Limb (tissue), 2 donors: ENCODE results near the gene AIMP2.
"Not testable (repeated sequence)": the region's sequence is repeated elsewhere in the genome, so short reads cannot be mapped to it uniquely, and the experiment has no call there.

Source experiments
- DNase-seq, 2 donors: peaks; one replicate each; pipeline ENCODE4 v3.0.0-alpha.2; 2016; ENCODE audit errors: extremely low spot score in 2 of 2

AIMP2 gene

DNA sequence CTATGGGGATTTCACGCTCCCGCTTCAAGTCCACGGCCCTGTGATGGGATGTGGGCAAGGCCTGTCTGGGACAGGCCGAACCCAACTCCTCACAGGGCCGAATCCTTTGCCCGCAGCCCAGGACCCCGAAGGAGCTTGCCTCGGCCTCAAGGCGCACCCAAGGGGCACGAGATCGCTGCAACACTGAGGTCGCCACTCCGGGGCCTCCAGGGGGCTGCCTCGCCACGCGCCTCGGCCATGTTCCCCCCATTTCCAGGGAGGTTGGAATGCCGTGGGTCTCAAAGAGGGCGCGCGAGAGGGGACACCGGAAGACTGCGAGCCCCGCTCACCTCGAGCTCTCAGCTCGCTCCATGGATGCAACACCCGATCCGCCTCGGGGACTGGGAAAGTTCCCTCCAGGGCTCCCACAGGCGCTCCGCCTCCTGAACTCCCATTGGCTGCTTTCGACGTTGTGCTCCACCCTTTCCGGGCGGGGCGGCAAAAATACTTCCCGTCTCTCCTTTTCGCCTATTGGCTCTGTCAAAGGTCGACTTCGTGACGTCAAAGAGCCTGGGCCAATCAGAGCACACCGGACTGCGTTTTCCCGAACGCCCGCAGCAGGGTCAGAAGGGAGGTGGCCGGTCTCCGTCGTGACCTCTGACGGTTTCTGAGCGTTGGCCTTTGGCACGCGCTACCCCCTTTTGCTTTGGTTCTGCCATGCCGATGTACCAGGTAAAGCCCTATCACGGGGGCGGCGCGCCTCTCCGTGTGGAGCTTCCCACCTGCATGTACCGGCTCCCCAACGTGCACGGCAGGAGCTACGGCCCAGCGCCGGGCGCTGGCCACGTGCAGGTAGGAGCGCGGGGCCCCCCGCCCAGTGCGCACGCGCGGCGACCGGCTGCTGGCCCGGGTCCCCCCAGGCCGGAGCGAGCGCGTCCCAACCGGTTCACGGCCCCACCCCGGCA, at the start of gene AIMP2, which contains the start of gene PMS2:
AIMP2 (plus strand) TSS at position 605 of the 944 bp plus-strand sequence; CDS start at position 697, 92 bp downstream.
PMS2 (minus strand) TSS at position 382 of the 944 bp plus-strand sequence; CDS start at position 352, 30 bp downstream.
- peak; percentile 96 to 97 for DNase-seq

DNA sequence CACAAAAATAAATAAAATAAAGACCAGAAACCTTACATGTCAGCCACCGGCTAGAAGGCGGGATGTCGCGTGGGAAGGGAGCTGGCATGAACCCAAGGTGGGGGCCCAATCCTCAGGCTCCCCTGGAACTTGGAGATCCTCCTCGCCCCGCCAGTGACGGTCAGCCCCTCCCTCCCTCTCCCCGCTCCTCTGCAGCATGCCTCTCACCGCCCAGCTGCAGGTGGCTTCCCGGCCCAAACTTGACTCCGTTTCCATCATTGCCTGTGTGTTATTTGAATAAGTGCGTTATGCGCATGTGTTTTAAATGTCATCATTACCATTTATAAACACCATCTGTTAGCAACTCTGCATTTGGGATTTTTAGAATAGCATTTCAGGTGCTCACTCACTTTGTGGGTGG, 45.9 kb upstream of the AIMP2 start:
- DNase-seq, result not testable (repeated sequence)

DNA sequence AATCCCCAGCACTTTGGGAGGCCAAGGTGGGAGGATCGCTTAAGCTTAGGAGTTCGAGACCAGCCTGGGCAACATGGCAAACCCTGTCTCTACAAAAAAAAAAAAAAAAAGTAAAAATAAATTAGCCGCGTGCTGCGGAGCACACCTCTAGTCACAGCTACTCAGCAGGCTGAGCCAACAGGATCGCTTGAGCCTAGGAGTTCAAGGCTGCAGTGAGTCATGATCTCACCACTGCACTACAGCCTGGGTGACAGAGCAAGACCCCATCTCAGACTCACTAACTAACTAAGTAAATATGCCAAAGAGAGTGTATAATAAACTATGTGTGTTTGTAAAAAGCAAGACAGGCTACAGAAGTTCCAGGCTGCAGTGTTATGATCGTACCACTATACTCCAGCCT, 45.3 kb upstream of the AIMP2 start:
- not testable (repeated sequence) for DNase-seq

DNA sequence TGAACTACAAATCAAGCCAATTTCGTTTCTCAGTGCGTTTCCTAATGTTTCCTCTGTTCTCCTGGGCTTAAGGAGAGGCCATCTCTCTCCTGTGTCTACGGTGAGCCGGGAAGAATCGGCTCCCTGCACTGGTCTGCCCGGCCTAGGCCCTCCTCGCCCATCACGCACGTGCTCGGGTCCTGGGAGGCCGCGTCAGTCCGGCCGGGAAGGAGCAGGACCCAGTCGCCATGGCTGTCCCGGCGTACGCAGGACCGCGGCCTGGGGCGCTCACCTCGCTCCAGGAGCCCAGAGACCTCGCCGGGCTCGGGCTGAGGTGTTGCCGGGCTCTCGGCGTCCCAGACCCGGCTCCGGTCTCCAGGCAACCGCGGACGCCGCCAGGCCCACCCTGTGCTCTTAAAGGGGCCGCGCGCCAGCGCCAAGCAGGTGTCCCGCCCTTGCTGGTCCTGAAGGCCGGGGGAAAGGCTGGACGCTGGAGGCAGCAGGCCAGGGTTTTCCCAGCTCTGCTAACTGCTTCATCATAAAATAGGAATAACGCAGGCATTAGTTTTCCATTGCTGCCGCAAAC, 38.6 kb upstream of the AIMP2 start, which contains the start of gene RSPH10B:
RSPH10B (minus strand) TSS at position 343 of the 565 bp plus-strand sequence. CDS start 3,573 bp downstream, outside the sequence.
- not testable (repeated sequence) for DNase-seq

DNA sequence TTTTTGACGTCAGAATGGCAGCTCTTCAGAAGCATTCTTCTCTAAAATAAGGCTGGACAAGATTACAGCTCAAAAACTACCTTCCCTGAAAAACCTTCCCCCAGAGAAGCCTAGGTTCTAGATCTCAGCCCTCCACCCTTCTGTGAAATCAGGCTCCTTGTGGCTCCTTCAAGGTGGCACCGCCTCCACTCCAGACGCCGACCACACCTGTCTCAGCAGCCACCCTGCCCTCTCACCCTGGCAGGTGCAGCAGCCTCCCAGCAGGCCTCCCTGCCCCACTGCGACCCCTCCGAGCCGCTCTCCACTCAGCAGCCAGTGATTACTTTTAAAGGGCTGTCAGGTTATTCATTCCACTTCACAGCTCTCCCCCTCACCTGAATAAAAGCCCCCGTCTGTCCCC, 35.5 kb upstream of the AIMP2 start:
- DNase-seq, result not testable (repeated sequence)

DNA sequence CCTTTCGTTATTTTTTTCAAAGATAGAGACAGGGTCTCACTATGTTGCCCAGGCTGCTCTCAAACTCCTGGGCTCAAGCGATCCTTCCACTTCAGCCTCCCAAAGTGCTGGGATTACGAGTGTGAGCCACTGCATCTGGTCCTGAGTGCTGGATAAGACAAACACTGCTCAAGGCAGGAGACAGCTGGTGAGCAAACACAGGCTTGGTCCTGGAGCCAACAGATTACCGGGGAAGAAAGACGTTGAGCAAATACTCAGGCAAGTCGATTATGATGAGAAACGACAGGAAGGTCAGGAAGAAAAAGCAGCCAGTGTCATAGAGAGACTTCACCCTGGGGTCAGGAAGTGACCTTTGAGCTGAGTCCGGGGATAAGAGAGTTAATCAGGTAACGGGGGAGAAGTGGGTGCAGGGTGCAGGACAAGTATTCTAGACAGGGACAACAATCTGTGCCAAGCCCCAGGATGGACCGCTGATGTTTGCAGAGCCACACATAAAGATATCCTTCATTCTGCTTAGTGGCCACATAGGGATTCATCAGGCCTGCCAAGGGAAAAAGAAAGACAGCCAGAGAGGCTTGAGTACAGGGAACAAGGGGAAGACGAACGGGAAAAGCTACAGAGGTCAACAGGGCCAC, 29.3 kb upstream of the AIMP2 start:
- DNase-seq, result not testable (repeated sequence)

DNA sequence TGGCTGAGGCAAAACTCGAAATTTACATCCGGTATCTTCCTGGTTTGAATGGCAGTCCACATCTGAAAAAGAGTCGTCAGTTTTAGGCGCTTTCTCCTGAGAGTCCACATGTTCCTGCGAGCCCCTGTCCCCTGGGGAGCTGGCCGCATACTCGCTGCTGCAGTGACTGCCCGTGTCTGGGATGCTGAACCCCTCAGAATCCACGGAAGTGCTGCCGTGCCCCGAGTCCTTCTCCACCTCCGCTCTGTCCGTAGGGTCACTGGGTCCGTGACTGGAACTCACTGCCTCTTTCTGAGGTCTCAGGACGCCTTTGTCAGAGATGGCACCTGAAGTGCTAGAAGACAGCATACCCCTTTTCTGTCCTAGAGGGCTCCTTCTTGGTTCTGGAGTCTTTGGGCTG, 22.0 kb upstream of the AIMP2 start:
- not testable (repeated sequence) for DNase-seq

DNA sequence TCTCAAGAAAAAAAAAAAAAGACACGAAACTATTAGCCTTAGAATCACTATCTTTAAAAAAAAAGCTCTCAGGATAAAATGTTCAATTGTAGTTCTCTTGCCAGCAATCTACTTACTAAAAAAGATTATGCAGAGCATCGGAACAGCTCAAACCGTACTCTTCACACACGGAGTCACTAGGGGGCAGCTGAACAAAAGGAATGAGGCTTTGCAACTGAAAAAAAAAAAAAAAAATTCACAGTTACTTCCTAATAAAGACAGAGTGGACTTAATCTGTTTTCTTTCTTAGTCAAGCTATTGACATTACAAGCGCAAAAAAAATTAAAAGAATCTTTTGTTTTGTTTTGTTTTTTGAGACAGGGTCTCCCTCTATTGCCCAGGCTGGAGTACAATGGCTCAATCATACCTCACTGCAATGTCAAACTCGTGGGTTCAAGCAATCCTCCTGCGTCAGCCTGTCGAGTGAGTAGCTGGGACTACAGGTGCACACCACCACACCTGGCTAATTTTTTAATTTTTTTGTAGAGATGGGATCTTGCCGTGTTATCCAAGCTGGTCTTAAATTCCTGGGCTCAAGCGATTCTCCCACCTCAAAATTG, 11.8 kb upstream of the AIMP2 start:
- DNase-seq, result peak; percentile 51 to 67

DNA sequence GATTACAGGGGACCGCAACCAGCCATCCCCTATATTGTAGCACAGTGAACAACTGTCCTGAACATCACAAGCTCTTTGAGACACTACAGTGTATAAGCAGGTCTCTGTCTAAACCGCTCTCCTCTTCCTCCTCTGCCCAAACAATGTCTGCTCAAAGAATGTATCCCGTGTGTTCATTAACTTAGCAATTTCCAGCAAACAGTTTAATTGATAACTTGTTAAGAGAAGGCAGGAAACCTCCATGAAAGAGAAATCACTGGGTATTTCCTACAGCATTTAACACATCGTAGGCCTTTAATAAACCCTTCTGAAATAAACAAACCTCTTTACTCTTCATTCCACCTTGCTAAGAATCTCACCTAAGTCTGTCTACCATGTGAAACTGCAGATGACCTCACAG, 1.7 kb upstream of the AIMP2 start:
- DNase-seq, result no peak

DNA sequence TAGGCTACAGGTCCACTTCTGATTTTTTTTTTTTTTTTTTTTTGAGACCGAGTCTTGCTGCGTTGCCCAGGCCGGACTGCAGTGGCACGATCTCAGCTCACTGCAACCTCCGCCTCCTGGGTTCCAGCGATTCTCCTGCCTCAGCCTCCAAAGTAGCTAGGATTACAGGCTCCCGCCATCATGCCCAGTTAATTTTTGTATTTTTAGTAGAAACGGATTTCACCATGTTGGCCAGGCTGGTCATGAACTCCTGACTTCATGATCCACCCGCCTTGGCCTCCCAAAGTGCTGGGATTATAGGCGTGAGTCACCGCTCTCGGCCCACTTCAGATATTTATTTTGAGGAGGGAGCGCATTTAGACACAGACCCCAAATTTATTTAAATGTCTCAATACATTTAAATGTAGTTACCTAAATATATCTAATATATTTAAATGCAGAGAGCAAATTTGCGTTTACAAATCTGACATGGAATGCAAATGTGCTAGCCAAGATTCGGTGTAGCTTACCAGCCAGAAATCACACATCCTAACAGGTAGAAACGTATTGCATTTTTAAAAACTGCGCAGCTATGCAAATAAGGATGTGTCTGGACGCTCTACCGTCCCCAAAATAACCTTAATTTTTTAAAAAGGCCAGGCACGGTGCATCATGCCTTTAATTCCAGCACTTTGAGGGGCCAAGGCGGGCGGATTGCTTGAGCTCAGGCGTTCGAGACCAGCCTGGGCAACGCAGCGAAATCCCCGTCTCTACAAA, 1.1 kb upstream of the AIMP2 start:
- not testable (repeated sequence) for DNase-seq

DNA sequence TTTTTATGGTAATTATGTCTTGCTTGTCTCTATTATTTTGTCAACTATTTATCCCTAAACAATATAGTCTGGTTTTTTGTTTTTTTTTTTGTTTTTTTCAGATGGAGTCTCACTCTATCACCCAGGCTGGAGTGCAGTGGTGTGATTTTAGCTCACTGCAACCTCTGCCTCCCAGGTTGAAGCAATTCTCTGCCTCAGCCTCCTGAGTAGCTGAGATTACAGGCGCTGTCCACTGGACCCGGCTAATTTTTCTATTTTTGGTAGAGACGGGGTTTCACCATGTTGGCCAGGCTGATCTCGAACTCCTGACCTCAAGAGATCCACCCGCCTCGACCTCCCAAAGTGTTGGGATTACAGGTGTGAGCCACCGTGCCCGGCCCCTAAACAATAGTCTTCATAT, 1.3 kb downstream of the AIMP2 start:
- not testable (repeated sequence) for DNase-seq

DNA sequence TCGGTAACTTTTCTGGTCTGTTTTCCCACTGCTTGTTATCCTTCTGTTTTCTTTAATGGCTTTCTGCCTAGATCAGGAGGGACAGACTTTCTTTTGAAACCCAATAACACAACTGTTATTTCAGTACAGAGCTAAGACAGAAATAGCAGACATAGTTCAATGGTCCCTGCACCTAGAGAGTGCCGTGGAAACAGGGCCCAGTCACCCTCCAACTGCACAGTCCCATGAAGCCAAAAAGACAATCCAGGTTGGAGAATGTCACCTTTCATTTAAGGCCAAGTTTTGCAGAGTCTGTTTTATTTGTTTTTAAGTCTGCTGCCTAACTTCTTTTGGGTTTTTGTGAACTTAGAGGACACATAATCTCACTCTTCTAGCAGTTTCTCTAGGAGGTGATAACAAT, 2.5 kb downstream of the AIMP2 start:
- DNase-seq, result no peak

DNA sequence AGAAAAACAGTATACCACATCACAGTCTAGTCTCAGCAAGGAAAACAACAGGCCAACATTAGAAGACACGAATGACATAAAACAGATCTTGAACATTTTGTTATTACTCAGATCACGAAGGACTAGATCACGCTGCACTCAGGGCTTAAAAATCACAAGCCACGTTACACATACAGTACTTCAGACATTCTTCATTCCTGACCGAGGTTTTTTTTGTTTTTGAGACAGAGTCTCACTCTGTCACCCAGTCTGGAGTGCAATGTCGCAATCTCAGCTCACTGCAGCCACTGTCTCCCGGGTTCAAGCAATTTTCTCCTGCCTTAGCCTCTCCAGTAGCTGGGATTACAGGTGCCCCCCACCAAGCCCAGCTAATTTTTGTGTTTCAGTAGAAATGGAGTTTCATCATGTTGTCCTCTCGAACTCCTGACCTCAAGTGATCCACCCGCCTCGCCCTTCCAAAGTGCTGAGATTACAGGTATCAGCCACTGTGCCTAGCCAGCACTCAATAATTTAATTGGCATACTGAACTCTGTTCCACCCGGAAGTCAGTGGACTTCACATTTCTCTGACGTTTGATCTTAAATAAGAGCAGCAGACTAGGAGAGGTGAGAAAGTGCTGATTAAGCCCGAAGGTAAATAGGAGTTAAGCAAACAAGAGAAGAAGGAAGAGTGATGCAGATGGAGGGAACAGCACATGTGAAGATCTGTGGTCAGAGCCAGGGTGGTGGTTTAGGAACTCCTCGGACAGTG, 3.5 kb downstream of the AIMP2 start:
- no peak for DNase-seq

DNA sequence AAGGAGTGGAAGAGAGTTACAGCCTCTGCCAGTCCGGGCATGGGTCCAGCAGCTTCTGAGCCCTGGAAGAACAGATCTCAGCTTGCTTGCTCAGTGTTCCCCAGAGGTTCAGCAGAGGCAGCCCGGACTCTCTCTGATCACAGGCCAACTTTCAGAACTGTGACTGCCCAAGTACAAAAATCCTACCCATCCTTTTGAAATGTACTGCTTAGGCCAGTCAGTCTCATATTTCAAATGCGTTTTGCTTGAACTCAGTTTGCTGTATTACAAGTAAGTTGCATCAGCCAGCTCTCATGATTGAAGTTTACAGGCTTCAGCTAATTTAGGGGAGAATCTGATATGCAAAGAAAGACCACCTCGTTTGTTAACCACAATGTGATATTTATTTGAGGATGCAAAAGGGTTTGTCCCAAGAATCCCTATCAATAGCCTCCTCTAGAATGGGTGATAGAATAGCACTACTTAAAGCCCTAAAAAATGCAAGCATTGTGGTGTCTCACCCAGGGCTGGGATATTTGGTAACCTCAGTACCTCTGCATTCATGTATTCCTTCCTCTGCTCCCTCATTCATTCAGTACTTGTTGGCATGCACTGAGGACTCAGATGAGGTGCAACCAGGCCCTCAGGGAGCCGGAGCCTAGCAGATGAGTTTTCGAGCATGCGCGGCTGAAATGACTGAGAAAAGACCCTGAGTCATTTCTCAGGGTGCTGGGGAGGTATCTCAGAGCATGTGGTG, 7.0 kb downstream of the AIMP2 start:
- peak; percentile 43 to 47 for DNase-seq

DNA sequence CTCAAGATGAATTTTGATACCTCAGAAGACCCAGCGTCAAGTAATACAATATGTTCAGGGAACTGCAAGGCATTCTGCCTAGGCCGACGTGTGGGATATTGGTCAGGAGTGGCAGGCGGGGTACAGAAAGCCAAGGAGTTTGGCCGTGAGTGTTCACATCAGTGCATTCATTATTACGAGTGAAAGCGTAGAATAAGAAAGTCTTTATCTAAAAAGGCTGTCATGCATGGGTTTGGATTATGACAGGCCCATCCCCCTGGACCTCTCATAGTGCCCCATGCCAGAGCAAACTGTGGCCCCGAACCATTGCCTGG, 7.5 kb downstream of the AIMP2 start:
- no peak for DNase-seq

DNA sequence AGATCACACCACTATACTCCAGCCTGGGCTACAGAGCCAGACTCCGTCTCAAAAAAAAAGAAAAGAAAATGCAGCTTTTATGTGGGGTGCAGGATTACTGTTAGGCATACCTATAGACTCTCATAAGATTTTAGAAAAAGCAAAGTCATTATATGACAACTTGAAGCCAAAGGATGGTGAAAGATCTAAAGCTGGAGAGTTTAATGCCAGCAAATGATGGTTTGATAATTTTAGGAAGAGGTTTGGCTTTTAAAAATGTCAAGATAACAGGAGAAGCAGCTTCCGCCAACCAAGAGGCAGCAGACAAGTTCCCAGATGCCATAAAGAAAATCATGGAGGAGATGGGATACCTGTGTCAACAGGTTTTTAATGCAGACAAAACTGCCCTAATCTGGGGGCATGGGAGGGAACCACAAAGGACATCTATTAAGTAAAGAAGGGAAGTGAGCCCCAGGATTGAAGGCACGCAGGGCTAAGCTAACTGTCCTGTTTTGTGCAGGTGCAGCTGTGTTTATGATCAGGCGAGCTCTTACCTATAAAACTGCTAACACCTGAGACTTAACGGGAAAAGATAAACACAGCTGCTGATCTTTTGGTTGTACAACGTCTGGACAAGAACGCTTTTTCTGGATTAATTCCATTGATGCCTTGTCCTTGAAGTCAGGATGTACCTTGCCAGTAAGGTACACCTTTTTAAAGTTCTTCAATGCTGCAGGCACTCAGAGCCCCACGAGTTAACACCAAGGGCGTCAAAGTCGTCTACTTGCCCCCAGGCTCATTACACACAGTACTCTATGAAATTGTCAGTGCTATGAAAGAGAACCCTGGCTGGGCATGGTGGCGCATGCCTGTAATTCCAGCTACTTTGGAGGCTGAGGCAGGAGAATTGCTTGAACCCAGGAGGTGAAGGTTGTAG, 11.6 kb downstream of the AIMP2 start:
- no peak for DNase-seq

DNA sequence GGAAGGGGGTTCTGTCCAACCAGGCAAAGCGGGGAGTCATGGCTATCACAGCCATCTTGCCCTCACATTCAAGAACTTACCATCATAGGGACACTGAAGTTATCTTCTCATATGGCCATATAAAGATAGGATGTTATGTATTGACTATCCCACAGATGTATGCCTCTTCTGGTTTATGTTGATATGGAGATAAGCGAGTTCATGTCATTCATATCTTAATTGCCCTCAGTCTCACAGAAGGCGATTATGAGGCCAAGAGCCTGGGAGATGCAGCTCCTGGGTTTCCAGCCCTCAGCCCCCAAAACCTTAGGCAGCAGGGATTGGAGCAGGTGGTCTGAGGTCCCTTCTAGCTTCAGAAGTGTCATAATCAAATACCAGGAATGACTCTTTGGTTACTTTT, 13.6 kb downstream of the AIMP2 start:
- no peak for DNase-seq

DNA sequence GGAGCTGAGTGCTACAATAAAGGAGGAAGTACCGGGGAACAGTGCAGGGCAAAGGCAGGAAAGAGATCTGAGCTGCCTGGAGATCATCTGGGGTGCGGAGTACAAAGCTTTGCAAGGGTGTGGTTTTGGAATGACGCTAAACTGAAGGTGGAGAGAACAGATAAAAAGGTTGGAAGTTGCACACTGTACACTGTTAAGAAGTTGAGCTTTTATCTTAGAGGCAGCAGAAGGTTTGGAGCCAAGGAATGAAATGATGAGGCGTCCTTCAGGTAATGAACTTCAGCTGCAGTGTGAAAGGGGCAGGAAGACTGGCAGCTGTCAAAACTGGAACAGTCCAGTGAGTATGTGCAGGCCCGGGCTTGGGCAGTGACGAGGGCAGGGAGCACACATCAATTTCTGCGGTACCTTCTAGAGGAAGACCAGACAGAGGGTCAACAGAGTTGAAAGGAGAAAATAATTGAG, 14.9 kb downstream of the AIMP2 start:
- no peak for DNase-seq
